HG02623 (cell line): ENCODE data around the gene TRIM16.
"Not testable (repeated sequence)": the region's sequence is repeated elsewhere in the genome, so short reads cannot be mapped to it uniquely, and the experiment has no call there.

ENCODE experiments used
- ATAC-seq: cut with Tn5 transposase; IDR thresholded peaks from one replicate; pipeline ENCODE4 v1.9.1; 2021; ENCODE audit warnings: moderate library complexity; ENCODE audit not compliant: unreplicated experiment

TRIM16 gene

DNA sequence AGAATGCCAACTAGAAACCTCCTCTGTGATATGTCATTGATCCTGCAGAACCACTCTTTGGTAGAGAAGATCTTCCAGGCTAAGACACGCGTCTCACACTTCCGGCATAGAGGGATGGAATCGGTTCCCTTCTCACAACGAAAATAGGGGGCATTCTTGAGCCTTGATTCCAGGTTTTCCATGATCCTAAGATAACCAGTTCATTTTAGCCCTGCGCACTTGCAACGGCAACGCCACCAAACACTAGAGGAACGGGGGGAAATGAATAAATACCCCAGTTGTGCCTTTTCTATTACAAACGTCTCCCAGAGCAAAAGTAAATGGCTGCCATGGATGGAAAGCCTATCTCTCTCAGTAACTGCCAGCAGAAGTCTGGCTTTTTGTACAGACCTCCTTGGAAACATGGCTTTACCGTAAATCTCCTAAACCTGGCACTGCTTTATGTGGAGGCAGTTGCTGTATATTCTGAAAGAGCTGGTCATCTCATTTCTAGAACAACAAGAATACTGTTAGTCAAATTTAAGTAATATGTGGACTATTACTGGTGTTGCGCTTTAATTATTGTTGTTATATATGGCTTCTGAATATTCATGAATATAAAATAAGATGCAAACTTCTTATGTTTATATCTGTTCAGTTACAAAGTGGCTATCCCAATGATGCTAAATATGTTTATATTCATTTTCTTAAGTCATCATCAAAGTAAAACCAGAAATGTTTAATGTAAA, 64.6 kb downstream of the TRIM16 start, which contains the start of gene FBXW10B:
Gene FBXW10B, minus strand, starts transcription at position 374 of the 728 bp plus-strand sequence. Its CDS starts 192 bp downstream, at position 182.
- not testable (repeated sequence) for ATAC-seq

DNA sequence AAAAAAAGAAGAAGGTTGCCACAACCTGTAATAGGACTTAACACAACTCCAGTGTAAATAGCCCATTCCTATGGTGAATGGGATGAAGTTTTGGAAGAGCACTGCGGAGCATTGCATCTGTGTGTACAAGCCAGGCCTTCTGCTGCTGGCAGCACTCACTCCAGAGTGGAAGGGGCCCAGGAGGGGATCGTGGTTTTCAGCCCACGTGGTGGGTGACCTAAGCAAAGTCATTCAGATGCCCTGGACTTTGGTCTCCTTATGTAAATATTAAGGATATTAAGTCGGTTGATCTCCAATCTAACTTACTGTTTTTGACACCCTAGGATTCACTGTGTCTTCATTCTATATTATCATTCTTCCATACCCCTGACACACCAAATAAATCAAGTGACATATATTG, 67.3 kb downstream of the TRIM16 start:
- not testable (repeated sequence) for ATAC-seq

DNA sequence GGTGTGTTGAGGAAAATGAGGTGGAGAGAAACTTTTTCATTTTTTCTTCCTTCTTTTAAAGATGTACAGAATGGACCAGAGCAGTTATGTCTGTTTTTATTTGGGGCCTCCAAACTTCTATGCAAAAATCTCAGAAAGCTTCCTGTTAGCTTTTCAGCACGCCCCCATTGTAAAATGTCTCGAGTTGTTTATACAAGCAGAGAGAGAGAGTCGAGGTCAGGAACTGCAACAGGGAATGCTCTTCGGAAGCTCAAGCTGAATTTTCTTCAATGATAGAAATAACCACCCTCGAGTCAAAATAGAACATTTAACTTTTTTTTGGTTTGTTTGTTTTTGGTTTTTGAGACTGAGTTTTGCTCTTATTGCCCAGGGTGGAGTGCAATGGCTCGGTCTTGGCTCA, 68.3 kb downstream of the TRIM16 start:
- ATAC-seq, result not testable (repeated sequence)

DNA sequence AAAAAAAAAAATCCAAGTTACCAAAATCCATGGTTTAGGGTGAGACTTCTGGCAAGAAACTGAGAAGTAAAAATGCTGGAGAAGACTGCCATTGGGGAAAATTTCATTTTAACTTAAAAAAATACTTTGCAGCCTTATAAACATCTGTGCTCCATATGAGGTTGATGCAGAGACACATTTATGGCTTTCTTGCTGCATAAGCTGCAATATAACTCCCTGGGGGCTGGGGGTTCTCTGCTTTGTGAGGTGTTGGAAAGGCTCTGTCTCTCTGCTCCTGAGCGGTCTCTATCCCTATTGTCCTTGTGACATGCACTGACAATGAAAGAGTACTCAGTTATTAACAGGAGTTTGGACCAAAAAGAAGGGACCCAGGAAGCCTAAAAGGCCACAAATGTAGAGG, 71.0 kb downstream of the TRIM16 start:
- not testable (repeated sequence) for ATAC-seq

DNA sequence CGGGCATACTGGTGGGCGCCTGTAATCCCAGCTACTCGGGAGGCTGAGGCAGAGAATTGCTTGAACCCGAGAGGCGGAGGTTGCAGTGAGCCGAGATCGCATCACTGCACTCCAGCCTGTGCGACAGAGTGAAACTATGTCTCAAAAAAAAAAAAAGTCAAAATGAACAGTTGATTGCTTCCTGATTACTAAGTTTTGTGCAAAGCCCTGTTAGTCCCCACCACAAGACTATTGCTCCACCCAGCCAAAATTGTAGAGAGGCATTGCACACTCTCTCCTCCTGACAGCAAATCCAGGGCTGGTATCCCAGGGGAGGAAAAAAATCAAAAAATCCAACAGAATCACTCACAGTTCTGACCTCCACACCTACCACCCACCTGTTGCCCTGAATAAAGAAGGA, 91.2 kb downstream of the TRIM16 start:
- ATAC-seq, result not testable (repeated sequence)

DNA sequence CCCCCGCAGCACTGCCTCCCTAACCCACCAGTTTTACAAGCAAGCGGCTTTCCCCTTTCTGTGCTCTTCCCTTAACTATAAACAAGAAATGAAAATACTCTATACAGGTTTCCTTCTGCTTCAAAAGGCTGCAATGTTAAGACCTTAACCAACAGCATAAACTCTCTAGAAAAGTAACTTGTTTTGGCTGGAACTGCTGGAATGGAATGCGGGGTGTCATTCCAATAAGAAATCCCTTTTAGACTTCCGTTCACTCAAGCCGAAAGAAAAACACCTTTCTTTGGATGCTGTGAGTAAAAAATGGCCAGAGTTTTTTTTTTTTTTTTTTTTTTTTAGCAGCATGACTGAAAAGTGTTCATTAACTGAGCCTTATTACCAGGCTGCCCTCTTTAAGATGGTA, 92.1 kb downstream of the TRIM16 start:
- not testable (repeated sequence) for ATAC-seq

DNA sequence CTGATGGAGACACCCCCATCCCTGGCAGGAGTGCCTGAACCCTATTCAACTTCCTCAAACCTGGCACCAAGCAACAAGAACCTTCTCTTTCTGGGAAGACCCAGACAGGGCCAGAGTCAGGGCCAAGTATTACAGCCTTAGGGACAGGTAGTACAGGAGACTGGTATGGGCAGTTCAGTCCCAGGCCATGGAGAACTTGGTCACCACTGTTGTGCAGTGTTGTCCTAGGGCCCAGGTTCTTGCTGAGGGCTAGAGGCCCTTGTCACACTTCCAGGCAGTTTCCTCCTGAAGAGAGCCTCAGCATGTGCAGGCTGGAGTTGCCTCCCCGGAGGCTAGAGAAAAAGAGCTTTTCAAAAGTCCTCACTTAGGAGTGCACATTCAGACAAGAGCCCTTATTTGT, 93.3 kb downstream of the TRIM16 start:
- not testable (repeated sequence) for ATAC-seq

DNA sequence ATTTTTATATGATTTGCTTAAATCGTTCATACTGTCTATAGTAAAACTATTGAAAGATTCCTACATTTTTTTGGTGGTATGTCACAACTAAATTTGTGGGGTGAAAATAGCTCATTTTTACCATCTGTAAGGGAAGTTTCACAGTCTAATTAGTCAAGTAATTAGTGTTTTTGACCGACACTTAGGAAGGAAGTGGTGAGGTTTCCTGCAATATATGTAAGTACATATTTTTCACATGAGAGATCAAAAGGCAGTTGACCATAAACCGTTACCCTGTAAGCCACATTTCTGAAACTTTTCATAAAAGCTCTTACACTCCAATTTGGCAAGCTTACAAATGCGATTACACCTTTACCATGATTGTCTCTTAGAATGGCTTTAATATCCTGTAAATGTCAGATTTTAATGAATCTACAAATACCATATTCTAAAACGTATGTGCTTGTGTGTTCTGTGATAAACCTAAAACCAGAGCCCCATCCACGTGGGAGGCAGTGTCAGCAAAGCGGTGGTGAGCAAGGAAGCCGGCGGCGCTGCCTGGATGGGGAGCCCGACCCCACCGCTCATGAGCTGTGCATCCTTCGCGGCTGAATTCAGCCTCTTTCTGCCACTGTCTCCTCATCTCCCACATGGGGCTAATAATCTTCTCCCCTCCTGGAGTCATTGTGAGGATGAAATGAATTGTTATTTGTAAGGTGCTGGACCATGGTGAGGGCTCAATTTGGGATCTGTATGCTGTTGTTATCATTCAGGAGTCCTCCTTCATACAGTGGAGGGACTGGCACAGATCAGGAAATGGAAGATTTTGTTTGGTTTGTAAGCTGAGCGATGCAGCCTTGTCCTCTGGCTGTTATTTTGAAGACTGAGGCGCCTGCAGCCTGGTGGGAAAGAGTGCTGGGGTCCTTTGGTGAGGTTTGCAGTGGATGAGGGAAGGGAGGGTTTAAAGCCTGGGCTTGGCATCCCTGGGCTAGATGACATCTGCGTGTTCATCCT, 94.3 kb downstream of the TRIM16 start:
- ATAC-seq, result not testable (repeated sequence)

DNA sequence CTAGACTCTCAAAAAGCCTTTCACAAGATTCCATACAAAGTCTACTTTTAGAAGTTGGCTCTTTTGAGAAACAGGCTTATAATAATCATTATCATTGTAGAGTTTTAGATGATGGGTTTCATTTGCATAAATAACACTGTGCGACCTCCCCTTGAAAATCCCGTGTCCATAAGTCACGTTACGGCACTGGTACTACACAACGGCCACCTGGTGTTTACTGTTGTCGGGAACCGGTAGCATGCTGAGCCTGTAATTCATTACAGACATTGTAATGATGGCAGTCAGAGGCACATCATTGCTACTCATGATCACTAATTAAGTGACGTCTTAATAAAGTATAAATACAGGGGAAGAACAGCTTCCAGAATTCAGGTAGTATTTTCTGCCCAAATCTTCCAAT, 96.1 kb downstream of the TRIM16 start:
- not testable (repeated sequence) for ATAC-seq

DNA sequence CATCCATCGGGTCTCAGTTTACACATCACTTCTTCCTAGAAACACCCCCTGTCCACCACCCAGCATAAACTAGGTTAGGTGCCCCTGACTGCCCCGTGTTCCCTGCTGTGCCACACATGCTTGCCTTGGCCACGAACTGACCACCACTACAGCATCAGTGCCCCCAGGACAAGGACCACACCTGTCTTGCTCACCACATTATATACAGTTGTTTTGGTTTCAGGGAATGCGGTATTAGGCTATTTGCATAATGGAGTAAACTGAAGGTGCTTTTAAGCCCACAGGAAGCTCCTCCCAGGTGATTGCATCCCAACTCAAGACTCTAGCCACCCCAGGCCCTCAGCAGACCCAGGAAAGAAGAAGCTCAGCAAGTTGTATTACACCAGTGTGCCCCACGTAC, 100.8 kb downstream of the TRIM16 start:
- not testable (repeated sequence) for ATAC-seq

DNA sequence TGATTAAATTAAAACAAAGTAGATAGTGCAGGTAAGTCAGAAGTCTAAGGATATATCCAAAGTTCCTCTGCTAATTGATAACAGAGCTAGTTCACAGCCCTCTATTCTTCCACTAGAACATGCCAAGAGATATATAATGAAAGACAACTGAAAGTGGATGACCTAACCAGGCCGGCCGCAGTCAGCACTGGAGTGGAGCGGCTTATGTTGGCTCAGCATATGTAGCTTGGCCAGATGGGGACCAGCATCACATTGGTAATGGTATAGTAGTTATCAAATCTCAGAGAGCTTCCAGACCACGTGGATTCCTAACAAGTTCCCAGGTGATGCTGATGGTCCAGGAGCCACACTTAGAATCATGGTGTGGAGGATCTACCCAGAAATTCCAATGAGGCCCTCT, 102.6 kb downstream of the TRIM16 start:
- ATAC-seq, result not testable (repeated sequence)
